HG03521 (cell line): ENCODE results near the gene LRCOL1.

Experiments
- ATAC-seq: cut with Tn5 transposase; IDR thresholded peaks from one replicate; pipeline ENCODE4 v1.9.1; 2021; ENCODE audit warnings: mild to moderate bottlenecking, moderate library complexity; ENCODE audit not compliant: unreplicated experiment

The LRCOL1 gene

DNA sequence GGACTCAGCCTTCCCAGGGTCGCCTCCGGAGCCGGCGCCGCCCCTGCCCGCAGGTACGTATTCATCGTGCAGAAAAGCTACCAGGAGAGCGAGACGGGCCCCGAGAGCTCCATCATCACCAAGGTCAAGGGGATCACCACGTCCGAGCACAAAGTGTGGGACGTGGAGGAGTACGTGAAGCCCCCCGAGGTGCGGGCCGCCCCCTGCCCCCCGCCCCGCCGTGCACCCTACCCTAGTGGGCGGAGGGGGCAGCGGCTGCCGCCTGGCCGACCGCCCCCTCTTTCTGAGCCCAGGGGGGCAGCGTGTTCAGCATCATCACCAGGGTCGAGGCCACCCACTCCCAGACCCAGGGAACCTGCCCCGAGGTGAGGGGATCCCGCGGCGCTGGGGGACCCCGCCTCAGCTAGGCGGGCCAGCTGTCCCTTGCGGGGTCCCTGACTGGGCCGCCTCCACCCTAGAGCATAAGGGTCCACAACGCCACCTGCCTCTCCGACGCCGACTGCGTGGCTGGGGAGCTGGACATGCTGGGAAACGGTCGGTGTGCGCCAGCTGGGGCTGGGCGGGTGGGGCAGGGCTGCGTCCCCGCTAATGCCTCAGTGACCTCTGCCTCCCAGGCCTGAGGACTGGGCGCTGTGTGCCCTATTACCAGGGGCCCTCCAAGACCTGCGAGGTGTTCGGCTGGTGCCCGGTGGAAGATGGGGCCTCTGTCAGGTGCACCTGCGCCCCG, 9.2 kb upstream of the LRCOL1 start:
- ATAC-seq = no peak

- ATAC-seq = no peak
Measured at GRCh38 chr12:132619071-132619385, 8.6 kb upstream of the LRCOL1 start.

DNA sequence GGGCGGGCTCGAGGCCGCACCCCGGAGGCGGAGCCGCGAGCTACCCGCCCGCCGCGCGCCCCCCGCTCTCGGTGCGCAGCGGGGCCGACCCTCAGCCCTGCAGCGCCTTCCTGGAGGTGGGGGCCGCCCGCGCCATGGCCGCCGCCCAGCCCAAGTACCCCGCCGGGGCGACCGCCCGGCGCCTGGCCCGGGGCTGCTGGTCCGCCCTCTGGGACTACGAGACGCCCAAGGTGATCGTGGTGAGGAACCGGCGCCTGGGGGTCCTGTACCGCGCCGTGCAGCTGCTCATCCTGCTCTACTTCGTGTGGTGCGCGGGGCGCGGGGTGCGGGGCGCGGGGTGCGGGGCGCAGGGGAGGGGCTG, 8.3 kb upstream of the LRCOL1 start, which contains the start of gene P2RX2:
TSS of gene P2RX2 (plus strand) at position 94 of the 361 bp plus-strand sequence. CDS start at position 135, 41 bp downstream.
- no peak for ATAC-seq

DNA sequence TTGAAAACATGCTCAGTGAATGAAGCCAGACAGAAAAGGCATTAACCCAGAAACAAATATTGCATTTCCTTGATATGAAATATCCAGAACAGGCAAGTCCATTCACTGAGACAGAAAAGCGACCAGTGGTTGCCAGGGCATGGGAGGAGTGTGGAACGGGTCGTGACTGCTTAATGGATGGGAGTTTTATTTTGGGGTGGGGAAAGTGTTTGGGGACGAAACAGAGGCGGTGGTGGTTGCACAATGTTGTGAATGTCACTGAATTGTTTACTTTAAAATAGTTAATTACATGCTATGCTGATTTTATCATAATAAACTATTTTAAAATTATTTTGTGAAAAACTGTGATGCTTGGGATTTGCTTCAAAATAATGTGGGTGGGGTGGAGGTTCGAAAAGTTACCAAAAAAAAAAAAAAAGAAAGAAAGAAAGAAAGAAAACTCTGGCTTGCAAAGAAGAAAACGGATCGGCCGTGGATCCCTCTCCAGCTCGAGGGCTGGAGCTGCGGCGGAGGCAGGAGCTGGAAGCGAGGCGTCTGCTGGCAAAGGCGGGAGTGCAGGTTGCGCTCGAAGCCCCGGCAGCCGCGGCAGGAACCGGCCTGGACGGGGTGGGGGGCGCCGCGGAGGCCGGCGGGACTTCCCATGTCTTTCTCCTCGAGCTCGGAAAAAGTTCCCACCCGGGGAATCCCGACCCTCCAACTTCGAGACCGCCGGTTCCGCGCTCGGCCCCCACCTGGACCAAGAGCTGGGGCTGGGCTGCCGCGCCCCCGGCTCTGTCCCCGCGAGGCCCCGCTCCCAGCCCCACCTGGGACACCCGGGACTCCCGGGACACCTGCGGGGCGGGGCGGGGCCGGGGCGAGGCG, 7.7 kb upstream of the LRCOL1 start:
- no peak for ATAC-seq

DNA sequence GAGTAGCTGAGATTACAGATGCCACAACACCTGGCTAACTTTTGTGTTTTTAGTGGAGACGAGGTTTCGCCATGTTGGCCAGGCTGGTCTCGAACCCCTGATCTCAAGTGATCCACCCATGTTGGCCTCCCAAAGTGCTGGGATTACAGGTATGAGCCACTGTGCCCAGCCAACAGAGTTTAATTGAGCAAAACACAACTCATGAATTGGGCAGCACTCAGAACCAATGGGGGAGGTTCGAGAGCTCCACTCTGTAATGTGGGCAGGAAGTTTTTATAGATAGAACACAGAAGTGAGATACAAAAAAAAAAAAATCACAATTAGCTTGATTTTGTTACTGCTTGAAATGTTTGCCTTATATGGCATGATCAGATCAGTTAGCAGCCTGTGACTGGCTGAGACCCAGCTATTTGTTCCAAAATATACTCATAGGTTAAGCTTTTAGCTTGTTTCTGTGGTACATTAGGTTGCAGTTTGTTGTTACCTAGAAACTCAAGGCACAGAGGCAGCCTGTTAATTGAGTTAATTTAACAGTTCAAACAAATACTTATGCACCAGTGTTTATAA, 6.8 kb upstream of the LRCOL1 start:
- no peak for ATAC-seq

DNA sequence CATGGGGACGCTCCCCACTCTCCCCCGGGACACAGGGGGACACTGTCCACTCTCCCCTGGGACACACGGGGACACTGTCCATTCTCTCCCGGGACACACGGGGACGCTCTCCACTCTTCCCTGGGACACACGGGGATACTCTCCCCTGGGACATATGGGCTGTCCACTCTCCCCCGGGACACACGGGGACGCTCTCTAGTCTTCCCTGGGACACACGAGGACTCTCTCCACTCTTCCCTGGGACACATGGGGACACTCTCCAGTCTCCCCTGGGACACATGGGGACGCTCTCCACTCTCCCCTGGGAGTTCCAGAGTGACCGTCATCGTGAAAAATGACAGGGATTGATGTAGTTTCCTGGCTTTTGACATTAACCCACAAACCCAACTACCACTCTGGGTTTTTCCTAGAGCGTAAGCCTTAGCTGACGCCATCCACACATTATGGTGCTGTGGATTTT, 5.2 kb upstream of the LRCOL1 start:
- no peak for ATAC-seq

DNA sequence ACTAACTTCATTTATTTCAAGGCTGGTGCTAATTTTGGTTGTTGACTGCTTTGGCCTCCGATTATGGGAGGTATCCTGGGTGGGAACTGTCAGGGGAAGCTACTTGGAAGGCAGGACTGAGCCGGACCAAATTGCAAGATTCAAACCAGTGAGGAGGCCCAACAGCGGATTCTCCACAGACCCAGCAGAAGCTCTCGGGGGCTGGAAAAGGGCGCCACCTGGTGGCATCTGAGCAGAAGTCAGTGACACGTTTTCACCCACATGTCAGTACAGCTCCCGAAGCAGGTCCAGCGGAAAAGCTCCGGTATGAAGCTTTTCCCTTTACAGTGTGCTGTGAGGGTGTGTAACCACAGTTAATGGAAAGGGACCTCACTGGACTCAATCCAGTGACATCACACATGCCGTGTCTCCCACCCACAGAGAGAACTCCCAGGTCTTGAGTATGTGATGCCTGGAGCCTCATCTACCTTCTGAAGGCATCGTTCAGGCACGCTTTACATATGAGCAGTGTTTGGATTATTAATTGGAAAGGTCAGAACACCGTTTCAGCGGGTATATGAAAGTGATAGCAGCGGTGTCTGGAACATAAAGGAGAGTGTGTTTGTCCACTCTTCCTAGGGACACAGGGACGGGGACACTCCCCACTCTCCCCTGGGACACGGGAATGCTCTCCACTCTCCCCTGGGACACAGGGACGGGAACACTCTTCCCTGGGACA, 4.6 kb upstream of the LRCOL1 start:
- ATAC-seq = no peak

GRCh38 chr12:132614029-132614428, 3.6 kb upstream of the LRCOL1 start:
- ATAC-seq = no peak

- ATAC-seq = no peak
Measured at GRCh38 chr12:132611620-132612019, 1.2 kb upstream of the LRCOL1 start.

DNA sequence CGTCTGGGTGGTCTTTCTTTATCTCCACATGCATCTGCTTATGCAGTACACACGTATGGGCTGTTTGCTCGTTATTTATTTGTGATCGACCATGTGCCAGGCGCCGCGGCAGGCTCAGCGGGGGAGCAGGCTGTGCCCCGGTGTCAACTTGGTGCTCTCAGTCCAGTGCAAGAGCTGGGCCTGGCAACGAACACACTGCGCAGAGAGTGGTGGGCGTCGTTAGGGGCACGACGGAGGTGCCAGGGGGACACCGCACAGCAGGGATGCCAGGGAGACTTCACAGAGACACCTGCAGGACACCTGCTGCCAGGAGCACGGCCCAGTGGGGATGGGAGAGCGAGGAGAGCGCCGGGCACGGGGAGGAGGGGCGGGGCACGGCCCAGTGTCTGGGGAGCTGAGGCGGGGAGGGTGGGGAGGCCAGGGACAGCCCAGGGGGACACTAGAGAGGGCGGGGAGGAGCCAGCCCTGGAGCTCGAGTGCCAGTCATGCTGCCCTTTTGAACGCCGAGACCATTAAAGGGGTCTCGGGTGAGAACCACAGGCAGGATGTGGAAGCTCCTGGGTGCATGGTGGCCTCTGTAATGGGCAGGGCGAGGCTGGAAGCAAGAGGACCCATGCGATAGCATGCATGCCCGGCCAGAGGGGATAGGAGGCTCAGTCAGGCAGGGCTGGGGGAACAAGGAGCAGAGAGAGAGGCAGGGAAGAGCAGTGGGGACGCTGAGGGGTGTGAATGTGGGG, 652 bp upstream of the LRCOL1 start:
- ATAC-seq = no peak

DNA sequence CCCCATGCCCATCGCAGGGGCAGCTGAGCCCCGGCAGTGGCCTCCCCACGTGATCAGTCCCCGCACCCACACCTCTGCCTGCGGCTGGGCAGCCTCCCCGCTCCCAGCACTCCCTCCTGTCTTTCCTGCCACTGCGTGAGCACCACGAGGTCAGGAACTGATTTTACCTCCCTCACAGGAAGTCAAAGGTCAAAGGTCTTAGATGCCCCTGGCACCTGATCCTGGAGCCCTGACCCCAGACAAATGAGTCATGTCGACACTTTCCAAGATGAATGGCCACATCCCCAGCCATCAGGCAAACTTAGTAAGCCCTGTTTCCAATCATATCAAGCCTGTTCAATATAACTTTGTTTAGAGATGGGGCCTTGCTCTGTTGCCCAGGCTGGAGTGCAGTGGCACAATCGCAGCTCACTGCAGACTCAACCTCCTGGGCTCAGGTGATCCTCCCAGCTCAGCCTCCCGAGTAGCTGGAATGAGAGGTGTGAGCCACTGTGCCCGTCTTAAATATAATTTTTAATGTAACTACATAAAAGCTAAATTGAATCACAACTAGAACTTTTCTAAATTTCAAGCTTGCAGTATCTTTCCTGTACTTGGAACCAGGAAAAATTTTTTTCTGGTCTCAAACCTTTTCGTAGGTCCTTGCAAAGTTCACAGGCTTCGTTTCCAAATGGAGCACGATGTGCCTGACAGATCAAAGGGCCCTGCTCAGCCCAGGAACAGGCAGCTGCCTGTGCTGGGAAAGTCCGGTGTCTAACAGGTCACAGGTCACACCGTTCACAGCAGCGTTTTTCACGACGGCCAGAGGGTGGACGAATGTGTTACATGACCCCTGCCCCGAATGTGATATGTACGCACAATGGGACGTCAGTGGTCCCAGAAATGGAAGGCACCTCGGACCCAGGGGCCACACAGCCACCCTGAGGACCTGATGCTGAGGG, 1.9 kb downstream of the LRCOL1 start:
- no peak for ATAC-seq

GRCh38 chr12:132606927-132607326, 3.5 kb downstream of the LRCOL1 start:
- ATAC-seq = no peak

- no peak for ATAC-seq
Measured at GRCh38 chr12:132606466-132606865, 3.9 kb downstream of the LRCOL1 start.

- no peak for ATAC-seq
Measured at GRCh38 chr12:132605892-132606291, 4.5 kb downstream of the LRCOL1 start.

DNA sequence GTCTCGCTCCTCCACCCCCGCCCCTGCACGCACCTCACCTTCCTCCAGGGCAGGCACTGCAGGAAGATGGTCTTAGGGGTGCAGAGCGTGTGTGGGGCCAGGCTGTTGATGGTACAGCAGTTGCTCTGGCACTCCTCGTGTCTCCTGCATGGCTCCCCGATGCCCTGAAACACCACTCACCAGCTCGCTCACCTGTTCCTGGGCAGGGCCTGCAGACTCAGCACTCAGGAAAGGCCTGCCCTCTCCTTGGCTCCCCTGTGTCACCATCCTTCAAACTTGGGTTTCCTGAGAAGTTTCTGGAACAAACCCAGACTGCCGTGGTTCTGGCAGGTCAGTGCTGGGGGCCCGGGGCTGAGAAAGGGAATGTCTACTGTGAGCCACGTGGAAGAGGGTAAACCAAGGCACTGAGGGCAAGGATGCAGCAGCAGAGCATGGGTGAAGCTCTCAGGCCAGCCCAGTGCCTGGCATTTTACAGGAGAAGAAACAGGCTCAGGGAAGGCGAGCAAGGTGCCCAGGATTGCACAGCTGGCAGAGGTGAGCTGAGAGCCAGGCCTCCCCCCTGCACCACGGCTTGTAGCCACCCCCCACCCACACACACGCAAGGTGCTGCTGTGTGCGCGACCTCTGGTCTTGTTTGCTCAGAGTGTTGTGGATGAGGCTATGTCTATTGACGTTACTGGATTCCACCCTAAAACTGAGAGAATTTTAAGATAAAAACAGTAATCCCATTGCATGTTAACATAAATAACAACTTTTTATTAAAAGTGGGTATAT, 5.5 kb downstream of the LRCOL1 start:
- no peak for ATAC-seq

DNA sequence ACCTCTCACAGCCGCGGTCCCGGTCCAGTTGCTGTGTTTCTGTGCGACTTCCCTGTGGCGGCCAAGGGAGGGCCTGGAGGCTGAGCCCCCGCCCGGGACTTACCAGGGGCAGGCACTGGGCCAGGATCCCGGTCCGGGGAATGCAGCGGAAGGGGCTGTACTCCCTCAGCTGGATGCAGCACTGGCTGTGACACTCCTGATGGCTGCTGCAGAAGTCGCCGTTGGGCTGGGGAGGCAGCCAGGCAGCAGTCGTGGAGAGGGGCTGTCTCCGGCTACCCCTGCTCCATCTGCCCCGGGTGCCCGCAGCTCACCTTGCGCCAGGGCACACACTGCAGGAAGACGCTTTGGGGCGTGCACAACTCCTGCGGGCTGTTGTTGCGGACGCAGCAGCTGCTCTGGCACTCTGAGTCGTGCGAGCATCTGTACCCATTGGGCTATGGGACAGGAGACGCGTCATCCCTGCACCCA, 6.2 kb downstream of the LRCOL1 start:
- ATAC-seq = no peak

GRCh38 chr12:132603240-132604150, 6.9 kb downstream of the LRCOL1 start:
- ATAC-seq = no peak
